ENCODE data around the gene CHRM5.

Gene CHRM5, protein sequence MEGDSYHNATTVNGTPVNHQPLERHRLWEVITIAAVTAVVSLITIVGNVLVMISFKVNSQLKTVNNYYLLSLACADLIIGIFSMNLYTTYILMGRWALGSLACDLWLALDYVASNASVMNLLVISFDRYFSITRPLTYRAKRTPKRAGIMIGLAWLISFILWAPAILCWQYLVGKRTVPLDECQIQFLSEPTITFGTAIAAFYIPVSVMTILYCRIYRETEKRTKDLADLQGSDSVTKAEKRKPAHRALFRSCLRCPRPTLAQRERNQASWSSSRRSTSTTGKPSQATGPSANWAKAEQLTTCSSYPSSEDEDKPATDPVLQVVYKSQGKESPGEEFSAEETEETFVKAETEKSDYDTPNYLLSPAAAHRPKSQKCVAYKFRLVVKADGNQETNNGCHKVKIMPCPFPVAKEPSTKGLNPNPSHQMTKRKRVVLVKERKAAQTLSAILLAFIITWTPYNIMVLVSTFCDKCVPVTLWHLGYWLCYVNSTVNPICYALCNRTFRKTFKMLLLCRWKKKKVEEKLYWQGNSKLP

DNA sequence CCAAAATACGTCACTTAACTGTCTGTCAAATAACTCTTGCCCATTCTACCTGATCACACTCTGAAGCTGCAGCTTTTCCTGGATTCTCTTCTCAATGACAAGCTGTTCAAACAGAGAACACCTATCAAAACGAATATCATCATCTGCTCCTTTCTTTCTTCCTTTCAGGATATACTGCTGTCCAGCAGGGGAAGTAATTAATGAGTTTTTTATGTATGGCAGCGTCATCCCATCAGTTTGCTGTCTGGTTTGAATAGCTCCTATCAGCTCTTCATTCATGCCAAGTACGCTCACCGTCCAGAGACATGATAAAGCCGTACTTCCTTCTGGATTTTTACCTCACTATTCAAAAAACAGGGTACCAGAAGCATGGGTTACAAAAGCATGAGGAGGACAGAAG is at the start of gene CHRM5:
CHRM5 (plus strand) TSS at position 274 of the 400 bp plus-strand sequence. CDS start 94,221 bp downstream, outside the sequence.
- DNase-seq: no peak

DNA sequence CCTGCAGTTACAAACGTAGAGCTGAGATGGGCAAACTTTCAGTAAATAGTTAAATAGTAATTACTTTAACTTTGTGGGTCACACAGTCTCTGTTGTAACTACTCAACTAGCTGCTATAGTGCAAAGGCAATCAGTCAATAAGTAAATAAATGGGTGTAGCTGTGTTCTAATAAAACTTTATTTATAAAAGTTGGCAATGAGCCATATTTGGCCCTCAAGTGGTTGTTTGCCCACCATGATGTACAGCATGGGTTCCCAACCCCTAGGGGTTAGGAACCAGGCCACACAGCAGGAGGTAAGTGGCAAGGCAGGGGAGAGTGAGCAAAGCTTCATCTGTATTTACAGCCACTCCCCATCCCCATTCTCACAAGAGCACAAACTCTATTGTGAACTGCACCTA is 44.9 kb upstream of the CHRM5 start:
- no peak for DNase-seq

DNA sequence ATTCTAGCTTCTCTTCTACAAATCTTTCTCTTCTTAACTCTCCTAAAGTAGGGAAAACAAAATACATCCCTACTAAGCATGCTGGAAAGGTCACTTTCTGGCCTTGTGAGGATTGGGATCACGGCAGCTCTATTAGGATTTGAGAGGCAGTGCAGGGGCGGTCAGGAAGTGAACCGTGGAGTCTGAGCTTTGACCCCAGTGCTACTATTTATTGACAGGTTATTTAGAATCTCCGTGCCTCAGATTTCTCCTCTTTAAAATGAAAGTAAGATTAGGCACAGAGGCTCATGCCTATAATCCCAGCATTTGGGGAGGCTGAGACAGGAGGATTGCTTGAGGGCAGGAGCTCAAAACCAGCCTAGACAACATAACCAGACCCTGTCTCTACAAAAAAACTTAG is 42.0 kb upstream of the CHRM5 start:
- no peak for DNase-seq

DNA sequence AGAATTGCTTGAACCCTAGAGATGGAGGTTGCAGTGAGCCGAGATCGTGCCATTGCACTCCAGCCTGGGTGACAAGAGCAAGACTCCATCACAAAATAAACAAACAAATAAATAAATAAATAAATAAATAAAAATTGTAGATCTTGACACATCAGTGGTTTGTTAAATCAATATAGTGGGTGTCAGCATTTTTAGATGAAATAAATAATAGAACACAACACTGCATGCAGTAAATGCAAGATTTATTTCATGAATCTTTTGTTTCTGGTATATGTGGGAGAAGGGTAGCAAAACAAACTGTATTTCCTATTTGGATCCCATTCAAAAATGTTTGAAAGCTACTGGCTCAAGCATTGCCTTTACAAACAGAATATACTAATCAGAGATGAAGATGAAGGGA is 35.6 kb upstream of the CHRM5 start:
- no peak for DNase-seq

DNA sequence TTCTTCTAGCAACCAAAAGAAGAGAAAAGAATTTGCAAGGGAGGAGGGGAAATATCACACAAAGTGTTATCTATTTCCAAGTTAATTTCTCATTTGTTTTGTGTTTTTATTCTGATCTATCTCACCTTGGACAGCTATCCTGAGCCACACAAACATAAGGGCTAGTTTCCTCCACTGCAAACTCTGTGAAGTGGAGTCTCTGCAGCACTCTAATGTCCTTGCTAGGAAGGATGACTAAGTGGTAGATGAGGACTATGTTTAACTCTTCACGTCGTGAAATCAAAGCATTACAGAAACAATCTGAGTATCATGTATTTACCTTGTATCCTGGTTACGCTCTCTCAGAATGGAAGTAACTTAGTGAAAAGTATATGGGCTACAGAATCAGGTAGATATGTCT is 33.9 kb upstream of the CHRM5 start:
- no peak for DNase-seq

DNA sequence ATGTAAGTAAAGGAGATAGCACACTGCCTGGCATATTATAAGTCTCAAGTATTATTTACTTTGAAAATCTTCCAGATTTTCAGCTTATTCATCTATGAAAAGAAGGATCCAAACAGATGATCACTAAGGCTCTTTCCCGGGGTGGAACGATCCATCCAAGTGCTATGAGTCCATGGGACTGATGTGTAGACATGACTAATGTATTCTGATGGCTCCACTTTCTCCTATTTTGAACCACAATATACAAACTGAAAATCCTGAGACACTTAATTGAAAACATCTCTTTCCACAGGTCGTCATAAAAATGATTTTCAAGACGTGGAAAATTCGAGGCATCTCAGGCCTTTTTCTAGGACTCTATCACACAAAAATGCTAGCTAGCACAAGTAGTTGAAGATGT is 33.4 kb upstream of the CHRM5 start:
- DNase-seq: no peak

DNA sequence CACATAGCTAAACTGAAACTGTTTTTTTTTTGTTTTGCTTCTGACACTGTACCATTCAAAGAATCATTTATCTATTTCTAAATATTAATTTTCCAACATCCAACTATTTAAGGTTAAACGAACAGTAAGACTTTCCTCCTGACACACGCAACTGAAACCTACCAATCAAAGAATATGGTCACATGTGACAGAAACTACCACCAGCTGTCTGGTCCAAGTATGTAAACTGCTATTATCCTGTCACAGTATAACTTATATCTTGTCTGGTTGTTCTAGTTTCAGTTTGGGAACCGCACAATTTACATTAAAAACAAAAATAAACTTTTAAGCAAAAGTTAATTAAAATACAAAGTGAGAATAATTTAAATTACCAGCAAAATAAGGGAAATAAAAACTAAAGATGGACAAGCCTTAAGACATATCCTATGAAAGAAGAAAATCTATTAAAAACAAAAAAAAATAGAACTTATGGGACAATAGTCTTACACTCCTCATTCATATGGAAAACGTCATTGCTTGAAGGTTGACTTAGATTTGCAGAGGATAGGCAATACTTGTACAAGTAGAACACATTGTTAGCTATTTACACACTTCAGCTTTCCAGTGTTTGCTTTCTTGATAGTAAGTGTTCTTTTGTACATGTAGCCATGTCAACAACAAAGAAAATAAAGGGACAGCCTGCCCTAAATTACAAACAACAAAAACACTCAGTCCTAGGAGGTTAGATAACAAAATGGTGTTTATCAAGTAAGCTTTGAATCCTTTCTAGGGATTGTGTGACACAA is 26.8 kb upstream of the CHRM5 start:
- DNase-seq: no peak

DNA sequence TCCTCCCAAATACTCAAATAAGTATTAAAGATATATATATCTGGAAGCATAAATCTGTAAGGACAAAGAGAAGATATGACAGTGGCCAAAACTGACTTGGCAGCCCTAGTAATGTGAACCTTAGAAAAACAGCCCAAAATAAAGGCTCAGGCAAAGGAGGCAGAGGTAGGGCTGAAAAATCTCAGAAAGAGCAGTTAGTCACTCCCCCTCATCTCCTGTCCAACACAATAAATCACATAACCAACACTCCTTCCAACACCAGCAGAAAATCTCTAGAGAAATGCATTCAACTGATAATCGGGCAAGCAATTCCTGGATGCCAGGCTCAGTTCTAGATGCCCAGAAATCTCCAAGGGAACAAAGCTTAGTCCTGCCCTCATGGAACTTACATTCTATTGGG is 22.1 kb upstream of the CHRM5 start:
- DNase-seq: no peak

DNA sequence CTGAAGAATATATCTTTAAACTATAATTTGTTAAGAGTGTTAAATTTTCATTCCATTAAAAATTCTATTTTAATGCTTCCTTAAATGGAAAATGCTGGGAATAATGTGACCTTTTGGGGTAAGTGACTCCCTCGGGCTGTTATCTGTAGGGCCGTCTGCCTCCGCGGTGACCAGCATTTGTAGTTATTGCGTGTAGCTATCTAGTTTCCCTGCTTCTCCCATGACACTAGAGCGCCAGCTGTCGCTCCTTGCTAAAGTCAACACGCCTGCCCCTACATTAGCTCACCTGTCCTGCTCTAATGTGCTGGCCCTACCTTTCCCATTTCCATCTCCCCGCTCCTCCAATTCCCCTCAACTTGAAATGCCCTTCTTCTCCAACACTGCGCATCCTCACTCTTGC is 12.4 kb upstream of the CHRM5 start:
- DNase-seq: no peak

DNA sequence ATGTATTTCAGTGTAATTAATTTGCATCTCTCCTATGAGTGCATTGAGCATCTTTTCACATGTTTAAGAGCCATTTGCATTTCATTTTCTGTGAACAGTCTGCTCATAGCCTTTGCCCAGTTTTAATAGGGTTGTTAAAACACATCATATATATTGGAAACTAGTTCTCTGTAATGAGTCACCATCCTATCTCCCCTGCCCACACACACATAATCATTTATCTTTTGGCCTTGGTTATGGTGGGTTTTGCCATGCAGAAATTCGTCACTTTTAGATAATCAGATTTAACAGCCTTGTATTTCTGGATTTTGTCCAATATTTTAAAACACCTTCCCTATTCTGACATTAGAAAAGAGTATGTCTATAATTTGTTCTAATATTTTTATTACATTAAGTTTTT is 11.9 kb upstream of the CHRM5 start:
- DNase-seq: no peak

DNA sequence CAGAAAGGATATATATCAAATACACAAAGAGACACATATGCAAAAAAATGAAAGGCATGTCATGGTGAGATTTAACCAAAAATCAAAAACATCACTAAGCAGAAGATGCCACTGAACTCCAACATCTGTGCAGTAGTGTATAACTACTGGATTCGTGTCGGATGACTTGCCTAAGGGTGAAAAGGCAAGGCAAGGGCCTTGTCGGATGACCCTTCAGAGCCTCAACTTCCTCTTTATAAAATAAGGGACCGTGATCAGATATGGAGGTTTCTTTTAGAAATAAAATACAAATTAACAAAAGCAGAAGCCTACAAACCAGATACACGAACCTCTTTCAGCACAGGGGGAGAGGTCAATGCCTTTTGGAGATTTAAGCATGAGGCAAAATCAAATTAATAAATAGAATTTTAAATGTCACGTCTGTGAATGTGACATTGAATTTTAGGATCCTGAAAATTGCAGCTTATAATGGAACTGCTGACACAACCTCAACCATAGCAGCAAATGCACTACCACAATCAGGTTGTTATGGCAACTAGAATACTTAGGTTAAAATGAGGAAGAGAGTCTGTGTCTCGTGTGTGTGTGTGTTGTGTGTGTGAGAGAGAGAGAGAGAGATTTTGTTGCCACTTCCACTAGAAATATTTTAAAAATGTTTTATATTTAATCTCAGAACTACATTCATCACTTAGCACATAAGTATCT is 8.3 kb upstream of the CHRM5 start:
- no peak for DNase-seq

DNA sequence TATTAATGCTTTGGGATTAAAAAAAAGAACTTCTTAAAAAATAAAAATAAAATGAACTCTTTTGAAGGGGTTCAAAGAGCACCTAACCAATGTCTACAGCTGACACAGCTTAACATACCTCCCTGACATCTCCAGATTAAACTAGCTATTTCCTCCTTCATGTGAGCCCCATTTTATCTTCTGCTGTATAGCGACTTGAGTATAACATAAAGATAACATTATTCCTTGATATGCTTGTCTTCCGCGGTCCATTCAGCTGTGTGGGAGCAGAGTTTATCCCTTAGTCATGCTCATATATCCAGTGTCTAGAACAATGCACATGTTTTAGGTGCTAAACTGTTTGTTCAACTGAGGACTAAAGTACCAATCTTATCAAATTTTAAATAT is 7.8 kb upstream of the CHRM5 start:
- no peak for DNase-seq

DNA sequence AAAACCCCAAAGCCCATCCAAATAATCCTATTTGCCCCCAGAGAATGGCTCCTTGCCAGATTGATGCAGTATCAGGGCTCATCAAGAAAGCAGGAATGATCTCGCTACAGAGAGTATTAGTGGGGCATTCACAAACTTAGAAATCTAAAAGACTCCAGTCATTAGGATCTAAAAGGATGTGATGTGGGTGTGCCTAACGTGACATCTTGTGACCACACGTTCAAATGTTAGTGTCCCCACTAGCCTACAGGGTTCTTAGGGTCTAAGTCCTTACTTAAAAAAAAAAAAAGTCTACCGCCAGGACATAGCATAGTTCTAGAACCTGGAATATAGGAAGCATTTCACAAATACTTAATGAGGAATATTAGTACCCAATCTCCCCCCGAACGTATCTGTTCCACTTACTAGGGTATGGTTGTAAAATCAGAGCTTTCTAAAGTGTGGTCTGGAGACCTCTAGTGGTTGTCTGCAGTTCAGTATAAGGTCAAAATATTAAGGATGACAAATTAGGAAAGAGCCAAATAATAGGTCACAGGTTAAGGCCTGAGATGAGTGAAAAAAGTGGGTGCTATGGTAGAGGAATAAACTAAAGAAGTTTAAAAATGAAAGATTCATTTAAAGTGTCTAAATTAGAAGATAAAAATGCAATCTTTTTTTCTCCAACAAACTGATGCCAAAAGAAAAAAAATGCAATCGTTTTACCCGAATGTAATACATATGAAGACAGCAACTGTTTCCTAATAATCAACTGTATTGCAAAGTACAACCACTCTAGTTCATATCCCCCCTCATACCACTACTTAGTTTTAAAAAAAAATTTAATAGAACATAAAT is 4.2 kb upstream of the CHRM5 start:
- no peak for DNase-seq

DNA sequence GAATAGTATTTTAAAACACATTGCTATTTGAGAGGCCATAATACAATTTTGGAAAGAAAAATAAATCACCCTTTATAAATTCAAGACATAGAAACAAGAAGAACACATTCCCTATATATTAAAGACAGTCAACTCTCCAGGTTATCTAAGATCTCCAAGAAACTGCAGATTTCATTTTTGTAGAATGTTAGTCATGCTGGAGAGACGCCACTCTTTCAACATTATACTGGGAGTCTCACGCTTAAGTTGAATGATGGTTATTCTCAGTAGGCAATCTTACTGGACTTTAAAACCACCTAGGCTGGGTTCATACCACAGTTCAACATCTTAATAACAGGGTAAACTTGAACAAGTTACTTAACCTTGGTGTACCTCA is 3.6 kb upstream of the CHRM5 start:
- no peak for DNase-seq

DNA sequence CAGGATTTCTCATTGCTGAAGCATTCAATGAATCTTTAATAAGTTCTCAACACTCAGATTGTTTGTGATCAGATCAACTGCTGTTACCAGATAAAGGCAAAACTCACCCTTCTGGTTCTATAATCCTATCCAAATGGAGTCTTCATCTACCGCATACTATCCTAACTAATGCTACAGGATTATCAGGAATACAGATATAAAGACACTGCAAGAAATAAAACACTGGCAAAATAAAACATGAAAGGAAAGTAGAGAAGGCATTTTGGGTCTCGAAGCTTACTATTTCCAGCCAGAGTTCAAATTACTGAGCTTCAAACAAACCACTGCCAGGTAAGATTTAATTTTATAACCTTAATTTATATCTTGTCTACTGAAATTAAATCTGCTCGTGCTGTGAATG is 524 bp downstream of the CHRM5 start:
- DNase-seq: no peak

DNA sequence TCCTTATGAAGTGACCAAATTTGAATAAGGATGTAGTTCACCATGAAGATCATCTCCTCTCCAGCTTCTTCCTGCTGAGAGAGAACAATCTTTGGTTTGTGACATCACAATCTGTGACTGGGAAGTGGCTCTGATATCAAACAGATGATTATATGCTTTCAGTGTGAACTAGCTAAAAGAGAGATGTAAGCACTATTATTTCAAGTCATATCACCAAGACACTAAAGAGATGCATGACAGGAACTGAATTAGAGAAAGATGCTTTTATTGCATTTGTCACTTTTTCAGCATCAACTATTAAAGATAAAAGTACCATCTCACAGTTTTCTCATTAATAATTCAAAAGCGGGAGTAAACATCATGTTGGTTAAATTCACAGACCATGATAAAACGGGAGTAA is 3.5 kb downstream of the CHRM5 start:
- DNase-seq: no peak

DNA sequence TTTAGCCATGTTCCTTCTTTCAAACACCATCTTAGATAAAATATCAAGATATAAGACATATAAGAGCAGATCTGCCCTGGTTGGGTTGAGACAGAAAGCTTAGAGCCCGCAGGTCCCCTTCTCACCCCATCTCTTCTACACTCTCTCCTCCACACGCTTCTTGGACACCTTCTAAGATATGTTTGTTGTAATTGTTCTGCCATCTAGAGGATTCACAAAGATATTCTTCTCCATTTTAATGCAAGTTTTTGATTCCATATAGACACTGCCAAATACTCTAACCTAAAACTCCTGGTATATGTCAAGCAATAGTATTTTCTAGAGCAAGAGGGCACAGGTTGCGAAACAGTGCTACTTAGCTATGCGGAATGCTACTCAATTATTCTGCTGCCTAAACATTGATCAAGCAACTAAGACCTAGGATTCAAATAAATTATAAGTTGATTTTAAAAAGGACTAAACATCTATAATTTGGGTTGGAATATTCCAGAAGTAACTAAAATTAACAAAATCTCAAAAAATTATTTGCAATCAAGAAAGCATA is 6.8 kb downstream of the CHRM5 start:
- no peak for DNase-seq

DNA sequence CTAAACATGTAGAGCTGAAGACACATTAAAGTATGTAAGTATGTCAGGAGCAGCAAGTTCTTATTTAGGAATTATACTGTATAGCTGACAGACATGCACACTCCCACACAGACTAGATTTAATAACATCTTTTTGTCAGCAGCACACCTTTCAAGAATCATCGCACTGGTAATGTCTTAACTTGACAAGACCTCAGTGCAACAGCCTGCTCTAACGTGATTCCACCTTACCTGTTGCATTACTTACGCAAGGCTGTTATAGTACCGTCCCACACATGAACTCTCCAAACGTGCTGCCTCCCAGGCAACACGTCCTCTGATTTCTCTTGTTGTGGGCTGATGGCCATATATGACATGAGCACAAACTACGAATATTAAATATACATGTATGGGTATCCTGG is 11.9 kb downstream of the CHRM5 start:
- DNase-seq: no peak

DNA sequence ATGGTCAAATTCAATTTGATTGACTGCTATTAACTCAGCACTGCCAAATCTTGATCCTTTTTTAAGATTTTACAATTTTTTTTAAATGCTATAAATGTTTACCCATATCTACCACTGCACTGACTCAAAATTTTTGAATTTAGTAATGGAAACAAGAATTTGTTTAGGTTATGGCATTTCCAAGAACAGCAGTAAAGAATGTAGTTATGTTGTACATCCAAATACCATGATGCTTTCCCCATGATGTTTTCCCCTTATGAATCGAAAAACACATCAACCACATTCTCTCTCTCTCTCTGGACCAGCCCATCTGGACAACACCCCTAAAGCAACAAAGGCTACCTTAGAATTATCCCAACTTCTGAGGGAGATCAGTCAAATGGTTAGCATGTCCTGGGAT is 14.2 kb downstream of the CHRM5 start:
- DNase-seq: no peak

DNA sequence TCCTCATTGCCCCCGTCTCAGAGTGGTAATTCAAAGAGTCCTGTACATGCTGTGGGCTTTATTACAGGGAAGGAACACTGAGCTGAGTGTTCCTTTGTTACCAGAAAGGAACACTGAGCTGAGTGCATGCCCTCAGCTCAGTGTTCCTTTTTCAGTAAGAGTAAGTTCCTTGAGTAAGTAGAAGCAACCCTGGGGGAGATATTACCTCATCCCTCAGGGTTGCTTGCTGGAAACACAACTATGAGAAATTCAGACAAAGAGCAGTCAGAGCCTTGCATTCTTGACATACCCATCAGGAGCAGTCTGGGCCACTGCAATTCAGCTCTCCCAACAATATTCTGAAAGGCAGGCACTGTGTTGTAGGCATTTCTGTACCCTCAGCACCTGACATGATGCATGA is 17.0 kb downstream of the CHRM5 start:
- no peak for DNase-seq

DNA sequence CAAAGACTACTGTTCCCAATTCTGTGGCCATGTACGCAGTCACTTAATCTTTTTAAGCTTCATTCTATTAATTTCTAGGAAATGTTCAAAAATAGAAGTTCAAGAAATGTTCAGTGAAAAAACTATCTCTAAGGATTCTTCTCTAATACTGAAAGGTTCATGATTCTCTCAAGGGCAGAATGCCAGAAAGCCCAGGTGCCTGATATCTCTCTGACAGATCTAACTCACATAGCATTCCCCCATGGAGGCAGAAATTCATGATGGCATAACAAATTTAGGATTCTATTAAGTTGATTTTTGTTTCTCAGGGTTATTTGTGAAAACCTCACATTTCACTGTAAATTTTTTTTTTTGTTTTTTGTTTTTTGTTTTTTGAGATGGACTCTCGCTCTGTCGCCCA is 17.5 kb downstream of the CHRM5 start:
- no peak for DNase-seq

DNA sequence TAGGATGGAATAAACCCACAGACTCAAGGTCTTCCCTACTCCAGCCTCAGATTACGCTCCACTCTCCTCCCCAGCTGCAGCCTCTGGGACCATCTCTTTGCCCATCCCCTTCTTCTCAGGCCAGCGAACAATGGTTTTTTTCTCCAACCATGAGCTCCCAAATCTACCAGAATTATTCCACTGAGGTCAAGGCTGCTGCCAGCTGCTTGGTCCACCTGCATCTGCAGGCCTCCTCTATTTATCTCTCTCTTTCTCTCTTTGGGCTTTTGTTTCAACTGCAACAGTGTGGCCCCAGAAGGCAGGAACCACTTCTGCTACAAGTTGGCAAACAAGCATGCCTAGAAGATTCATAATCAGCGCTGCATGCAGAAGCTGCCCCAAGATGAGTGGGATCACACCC is 19.1 kb downstream of the CHRM5 start:
- DNase-seq: no peak
